Keratinocyte (primary cell): ENCODE results near the gene CUBN.

Source experiments
- CTCF ChIP-seq, 3 experiments: IDR thresholded peaks in 1 of 3; conservative IDR thresholded peaks in 1 of 3; optimal IDR thresholded peaks in 1 of 3; 2 replicates in 2 of 3; 3 replicates in 1 of 3; pipeline versions ENCODE3 to v1.5.1; 2011; ENCODE audit warnings: low read length in 3 of 3, mild to moderate bottlenecking in 3 of 3, moderate library complexity in 2 of 3, control low read depth in 1 of 3, inconsistent platforms in 1 of 3; ENCODE audit not compliant: insufficient read depth in 2 of 3; ENCODE audit errors: extremely low read depth in 1 of 3
- EZH2 ChIP-seq: IDR thresholded peaks from one replicate; pipeline ENCODE4 v1.6.1; 2012; ENCODE audit warnings: inconsistent platforms, mild to moderate bottlenecking, low read length, moderate library complexity

GRCh38 chr10:16866541-16867275 is 262.9 kb downstream of the CUBN start:
- TF ChIP-seq CTCF (optimal IDR thresholded peaks at IDR 0.05 in 1 of 3, IDR thresholded peaks at IDR 0.05 in 1 of 3, conservative IDR thresholded peaks at IDR 0.05 in 1 of 3; ENCODE audit: extremely low read depth in 1 of 3, insufficient read depth in 2 of 3, low read length in 3 of 3): no peak
- no peak for TF ChIP-seq EZH2
